ENCODE results near the gene UBALD2. TPM values are rescaled to one million over a fixed set of nuclear protein-coding genes. Genes with fewer than 3 reads are reported as not detected.
A peak's percentile ranks its signal among the peaks of the same experiment; 100 is the strongest.

The UBALD2 gene
- total RNA-seq, 1 donor from 2014 or later, result 21.5 TPM

GRCh38 chr17:76270127-76270592 is 5.0 kb downstream of the UBALD2 start:
- no peaks in the 10 kb centered on the region for H3K9me3 Mint-ChIP-seq
- no peaks in the 10 kb centered on the region for H3K36me3 Mint-ChIP-seq (ENCODE audit: low read depth)
- peaks cover 28% of the 10 kb centered on the region for H3K4me1 Mint-ChIP-seq
- TF ChIP-seq CTCF (conservative IDR thresholded peaks at IDR 0.05), result no peak
- no peak for DNase-seq (ENCODE audit: low read depth, low spot score)
- peak overlapping the region; percentile 87 for H3K4me3 Mint-ChIP-seq
- H3K27ac Mint-ChIP-seq (ENCODE audit: unreplicated experiment), result no peak overlapping the region
- no peaks in the 10 kb centered on the region for H3K27me3 Mint-ChIP-seq (ENCODE audit: low read depth)

GRCh38 chr17:76270770-76271668 is 5.9 kb downstream of the UBALD2 start:
- TF ChIP-seq CTCF (conservative IDR thresholded peaks at IDR 0.05), result no peak
- Mint-ChIP-seq H3K9me3 (no peaks in the 10 kb centered on the region), H3K27ac (ENCODE audit: unreplicated experiment) (peak overlapping the region; percentile 27), H3K4me3 (peak overlapping the region; percentile 12), H3K36me3 (ENCODE audit: low read depth) (no peaks in the 10 kb centered on the region), H3K4me1 (peaks cover 28% of the 10 kb centered on the region), H3K27me3 (ENCODE audit: low read depth) (no peaks in the 10 kb centered on the region)
- DNase-seq (ENCODE audit: low read depth, low spot score), result no peak

- peak overlapping the region; percentile 12 for H3K4me3 Mint-ChIP-seq
- no peak overlapping the region for H3K27ac Mint-ChIP-seq (ENCODE audit: unreplicated experiment)
- DNase-seq (ENCODE audit: low read depth, low spot score), result no peak
- peaks cover 21% of the 10 kb centered on the region for H3K4me1 Mint-ChIP-seq
- no peaks in the 10 kb centered on the region for H3K36me3 Mint-ChIP-seq (ENCODE audit: low read depth)
- H3K9me3 Mint-ChIP-seq, result no peaks in the 10 kb centered on the region
- no peak for TF ChIP-seq CTCF (conservative IDR thresholded peaks at IDR 0.05)
- no peaks in the 10 kb centered on the region for H3K27me3 Mint-ChIP-seq (ENCODE audit: low read depth)
Measured at GRCh38 chr17:76271669-76272540, 6.8 kb downstream of the UBALD2 start.

- Mint-ChIP-seq H3K4me3 (no peak overlapping the region), H3K4me1 (peaks cover 21% of the 10 kb centered on the region), H3K27ac (ENCODE audit: unreplicated experiment) (no peak overlapping the region), H3K27me3 (ENCODE audit: low read depth) (no peaks in the 10 kb centered on the region), H3K36me3 (ENCODE audit: low read depth) (no peaks in the 10 kb centered on the region), H3K9me3 (no peaks in the 10 kb centered on the region)
- TF ChIP-seq CTCF (conservative IDR thresholded peaks at IDR 0.05), result no peak
- DNase-seq (ENCODE audit: low read depth, low spot score), result no peak
Measured at GRCh38 chr17:76272541-76273444, 7.6 kb downstream of the UBALD2 start.

All from neural crest cell (in vitro differentiated cells).